ENCODE measurements around the gene TAAR5.
"Not testable (repeated sequence)": the region's sequence is repeated elsewhere in the genome, so short reads cannot be mapped to it uniquely, and the experiment has no call there.

Gene TAAR5, protein sequence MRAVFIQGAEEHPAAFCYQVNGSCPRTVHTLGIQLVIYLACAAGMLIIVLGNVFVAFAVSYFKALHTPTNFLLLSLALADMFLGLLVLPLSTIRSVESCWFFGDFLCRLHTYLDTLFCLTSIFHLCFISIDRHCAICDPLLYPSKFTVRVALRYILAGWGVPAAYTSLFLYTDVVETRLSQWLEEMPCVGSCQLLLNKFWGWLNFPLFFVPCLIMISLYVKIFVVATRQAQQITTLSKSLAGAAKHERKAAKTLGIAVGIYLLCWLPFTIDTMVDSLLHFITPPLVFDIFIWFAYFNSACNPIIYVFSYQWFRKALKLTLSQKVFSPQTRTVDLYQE

GRCh38 chr6:132589454-132589853, at the start of gene TAAR5:
Gene TAAR5, minus strand, starts transcription at chr6:132589741. Its CDS starts 55 bp downstream, at chr6:132589686.
- no peak within 1 kb of the TSS for H3K27ac ChIP-seq
- no peak for TF ChIP-seq ZFX (IDR thresholded peaks at IDR 0.05; ENCODE audit: borderline replicate concordance)

DNA sequence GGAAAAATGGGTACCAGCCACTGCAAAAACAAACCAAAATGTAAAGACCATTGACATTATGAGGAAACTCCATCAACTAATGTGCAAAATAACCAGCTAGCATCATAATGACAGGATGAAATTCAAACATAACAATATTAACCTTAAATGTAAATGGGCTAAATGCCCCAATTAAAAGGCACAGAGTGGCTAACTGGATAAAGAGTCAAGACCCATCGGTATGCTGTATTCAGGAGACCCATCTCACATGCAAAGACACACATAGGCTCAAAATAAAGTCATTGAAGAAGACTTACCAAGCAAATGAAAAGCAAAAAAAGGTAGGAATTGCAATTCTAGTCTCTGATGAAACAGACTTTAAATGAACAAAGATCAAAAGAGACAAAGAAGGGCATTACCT, 47.6 kb upstream of the TAAR5 start:
- H3K27ac ChIP-seq, result not testable (repeated sequence)

DNA sequence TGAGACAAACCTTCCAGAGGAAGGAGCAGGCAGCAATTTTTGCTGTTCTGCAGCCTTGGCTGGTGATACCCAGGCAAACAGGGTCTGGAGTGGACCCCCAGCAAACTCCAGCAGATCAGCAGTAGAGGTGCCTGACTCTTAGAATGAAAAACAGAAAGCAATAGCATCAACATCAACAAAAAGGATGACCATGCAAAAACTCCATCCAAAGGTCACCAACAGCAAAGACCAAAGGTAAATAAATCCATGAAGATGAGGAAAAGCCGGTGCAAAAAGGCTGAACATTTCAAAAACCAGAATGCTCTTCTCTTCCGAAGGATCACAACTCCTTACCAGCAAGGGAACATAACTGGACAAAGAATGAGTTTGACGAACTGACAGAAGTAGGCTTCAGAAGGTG, 46.4 kb upstream of the TAAR5 start:
- H3K27ac ChIP-seq, result not testable (repeated sequence)

- not testable (repeated sequence) for H3K27ac ChIP-seq
These were observed 45.7 kb upstream of the TAAR5 start for GRCh38 chr6:132635288-132635687.

DNA sequence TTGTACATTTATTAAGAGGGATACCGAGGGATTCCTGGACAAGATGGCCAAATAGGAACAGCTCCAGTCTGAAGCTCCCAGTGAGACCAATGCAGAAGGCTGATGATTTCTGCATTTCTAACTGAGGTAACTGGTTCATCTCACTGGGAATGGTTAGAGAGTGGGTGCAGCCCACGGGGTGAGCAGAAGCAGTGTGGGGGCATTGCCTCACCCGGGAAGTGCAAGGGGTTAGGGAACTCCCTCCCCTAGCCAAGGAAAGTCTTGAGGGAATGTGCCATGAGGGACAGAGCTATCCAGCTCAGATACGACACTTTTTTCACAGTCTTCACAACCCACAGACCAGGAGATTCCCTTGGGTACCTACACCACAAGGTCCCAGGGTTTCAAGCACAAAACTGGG, 45.3 kb upstream of the TAAR5 start:
- TF ChIP-seq, protein P1, sequence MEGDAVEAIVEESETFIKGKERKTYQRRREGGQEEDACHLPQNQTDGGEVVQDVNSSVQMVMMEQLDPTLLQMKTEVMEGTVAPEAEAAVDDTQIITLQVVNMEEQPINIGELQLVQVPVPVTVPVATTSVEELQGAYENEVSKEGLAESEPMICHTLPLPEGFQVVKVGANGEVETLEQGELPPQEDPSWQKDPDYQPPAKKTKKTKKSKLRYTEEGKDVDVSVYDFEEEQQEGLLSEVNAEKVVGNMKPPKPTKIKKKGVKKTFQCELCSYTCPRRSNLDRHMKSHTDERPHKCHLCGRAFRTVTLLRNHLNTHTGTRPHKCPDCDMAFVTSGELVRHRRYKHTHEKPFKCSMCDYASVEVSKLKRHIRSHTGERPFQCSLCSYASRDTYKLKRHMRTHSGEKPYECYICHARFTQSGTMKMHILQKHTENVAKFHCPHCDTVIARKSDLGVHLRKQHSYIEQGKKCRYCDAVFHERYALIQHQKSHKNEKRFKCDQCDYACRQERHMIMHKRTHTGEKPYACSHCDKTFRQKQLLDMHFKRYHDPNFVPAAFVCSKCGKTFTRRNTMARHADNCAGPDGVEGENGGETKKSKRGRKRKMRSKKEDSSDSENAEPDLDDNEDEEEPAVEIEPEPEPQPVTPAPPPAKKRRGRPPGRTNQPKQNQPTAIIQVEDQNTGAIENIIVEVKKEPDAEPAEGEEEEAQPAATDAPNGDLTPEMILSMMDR (IDR thresholded peaks at IDR 0.05), result no peak
- no peak for TF ChIP-seq ZFX (IDR thresholded peaks at IDR 0.05; ENCODE audit: borderline replicate concordance)

GRCh38 chr6:132633362-132633761, 43.8 kb upstream of the TAAR5 start:
- TF ChIP-seq ZFX (IDR thresholded peaks at IDR 0.05; ENCODE audit: borderline replicate concordance), result no peak
- TF ChIP-seq, protein P1 (IDR thresholded peaks at IDR 0.05), result no peak
- no peak overlapping the region for H3K27ac ChIP-seq

More for the DNA sequence above, 45.3 kb upstream of the TAAR5 start:
- no peak overlapping the region for H3K27ac ChIP-seq

GRCh38 chr6:132624175-132624574, 34.6 kb upstream of the TAAR5 start, which contains the start of gene TAAR2:
Gene TAAR2, minus strand, starts transcription at chr6:132624275. Its CDS starts 0 bp downstream, at chr6:132624275.
- no peak within 1 kb of the TSS for H3K27ac ChIP-seq
- TF ChIP-seq, protein P1 (IDR thresholded peaks at IDR 0.05), result no peak
- no peak for TF ChIP-seq ZFX (IDR thresholded peaks at IDR 0.05; ENCODE audit: borderline replicate concordance)

- no peak overlapping the region for H3K27ac ChIP-seq
- no peak for TF ChIP-seq ZFX (IDR thresholded peaks at IDR 0.05; ENCODE audit: borderline replicate concordance)
- TF ChIP-seq, protein P1 (IDR thresholded peaks at IDR 0.05), result no peak
These were observed 33.7 kb upstream of the TAAR5 start for GRCh38 chr6:132623106-132623845.

DNA sequence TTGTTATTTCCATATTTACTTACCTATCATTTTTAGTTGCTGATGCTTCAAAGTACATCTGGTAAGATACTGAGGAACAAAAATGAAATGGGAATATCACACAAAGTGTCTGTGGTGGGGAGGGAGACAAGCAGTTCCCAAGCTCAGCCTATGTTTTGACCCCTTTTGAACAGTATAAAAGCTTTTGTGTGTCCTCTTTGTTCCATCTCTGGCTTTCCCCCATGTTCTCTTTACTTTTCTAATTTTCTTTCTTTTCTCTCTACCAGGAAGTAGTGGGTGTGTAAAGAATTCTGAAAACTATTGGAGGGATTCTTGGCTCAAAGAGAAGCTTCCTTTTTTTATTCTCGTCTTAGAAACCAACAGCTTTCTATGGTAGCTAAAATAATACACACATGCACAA, 27.1 kb upstream of the TAAR5 start:
- H3K27ac ChIP-seq, result no peak overlapping the region
- TF ChIP-seq, protein P1 (IDR thresholded peaks at IDR 0.05), result no peak
- no peak for TF ChIP-seq ZFX (IDR thresholded peaks at IDR 0.05; ENCODE audit: borderline replicate concordance)

Measured in 22Rv1 (cell line).